PC-3 (cell line): Measurements from ENCODE around the gene MIPOL1. TPM values are rescaled to one million over a fixed set of nuclear protein-coding genes. Genes with fewer than 3 reads are reported as not detected.
"Not testable (repeated sequence)": the region's sequence is repeated elsewhere in the genome, so short reads cannot be mapped to it uniquely, and the experiment has no call there.

Experiments
- ATAC-seq: fragments of 200-7000 bp; cut with Tn5 transposase; 2 replicates; pipeline ENCODE4 v1.9.1; 2020; ENCODE audit warnings: mild to moderate bottlenecking, moderate library complexity
- BruUV-seq: library from RNA; stranded (reverse); fragments of 400-500 nt; replicated peaks from 2 replicates; lab custom pipeline; 2021; lab: Mats Ljungman, UMichigan
- CTCF ChIA-PET: fragments of 300-600 bp; sonication (Branson Sonifier 250); formaldehyde crosslinking; loops from one replicate; lab custom pipeline; 2022; ENCODE audit warnings: antibody characterized with exemption; lab: Charles Lee
- POLR2A ChIA-PET: fragments of 300-600 bp; sonication (Branson Sonifier 250); formaldehyde crosslinking; loops from one replicate; lab custom pipeline; 2022; ENCODE audit warnings: antibody characterized with exemption; ENCODE audit not compliant: unreplicated experiment; lab: Charles Lee
- DNase-seq: peaks from one replicate; pipeline ENCODE4 v3.0.0-alpha.2; 2015
- H2AFZ ChIP-seq: fragments of 300-600 bp; sonication (generic); 2 replicates; pipeline ENCODE4 v1.6.0; 2016; ENCODE audit warnings: antibody characterized with exemption, low read length
- H3F3A ChIP-seq: fragments of 300-600 bp; sonication (generic); one replicate; pipeline ENCODE4 v1.6.0; 2017; ENCODE audit warnings: antibody characterized with exemption, low read length, control low read depth, mild to moderate bottlenecking; ENCODE audit not compliant: unreplicated experiment
- H3K27ac ChIP-seq: fragments of 300-600 bp; sonication (generic); 2 replicates; pipeline ENCODE4 v1.5.1; 2016; ENCODE audit warnings: mild to moderate bottlenecking, low read length
- H3K27me3 ChIP-seq: fragments of 300-600 bp; sonication (generic); 2 replicates; pipeline ENCODE4 v1.6.1; 2016; ENCODE audit warnings: low read length, mixed read lengths
- H3K36me3 ChIP-seq: fragments of 300-600 bp; sonication (generic); 2 replicates; pipeline ENCODE4 v1.6.1; 2016; ENCODE audit warnings: low read depth, mixed run types, low read length, mixed read lengths
- H3K4me1 ChIP-seq: fragments of 300-600 bp; sonication (generic); 2 replicates; pipeline ENCODE4 v1.5.1; 2016; ENCODE audit warnings: low read length; ENCODE audit not compliant: insufficient read depth
- H3K4me2 ChIP-seq: fragments of 300-600 bp; sonication (generic); 2 replicates; pipeline ENCODE4 v1.6.0; 2016; ENCODE audit warnings: low read length
- H3K4me3 ChIP-seq: fragments of 300-600 bp; sonication (generic); 2 replicates; pipeline ENCODE4 v1.5.1; 2016; ENCODE audit warnings: mild to moderate bottlenecking, low read length, mixed read lengths
- H3K79me2 ChIP-seq: fragments of 300-600 bp; sonication (generic); 2 replicates; pipeline ENCODE4 v1.6.1; 2017; ENCODE audit warnings: low read length, mixed read lengths
- H3K9ac ChIP-seq: fragments of 300-600 bp; sonication (generic); 2 replicates; pipeline ENCODE4 v1.6.0; 2016; ENCODE audit warnings: mild to moderate bottlenecking, low read length
- H3K9me2 ChIP-seq: fragments of 300-600 bp; sonication (generic); replicated peaks from 2 replicates; pipeline ENCODE4 v1.6.1; 2016; ENCODE audit warnings: mixed run types, low read length, mixed read lengths
- H3K9me3 ChIP-seq: fragments of 300-600 bp; sonication (generic); 2 replicates; pipeline ENCODE4 v1.6.1; 2016; ENCODE audit warnings: low read length, mixed read lengths
- H4K20me1 ChIP-seq: fragments of 300-600 bp; sonication (generic); 2 replicates; pipeline ENCODE4 v1.6.1; 2016; ENCODE audit warnings: low read length, mixed read lengths
- CTCF ChIP-seq: fragments of 300-600 bp; sonication (generic); conservative IDR thresholded peaks from 2 replicates; pipeline ENCODE4 v1.5.1; 2017; ENCODE audit warnings: antibody characterized with exemption, low read depth, mild to moderate bottlenecking, low read length
- EZH2 ChIP-seq: fragments of 300-600 bp; sonication (generic); IDR thresholded peaks from one replicate; pipeline ENCODE4 v1.6.1; 2017; ENCODE audit warnings: antibody characterized with exemption, mild to moderate bottlenecking, low read length; ENCODE audit not compliant: unreplicated experiment
- EZH2phosphoT487 ChIP-seq: fragments of 300-600 bp; sonication (generic); IDR thresholded peaks from 2 replicates; pipeline ENCODE4 v1.6.1; 2018; ENCODE audit warnings: mild to moderate bottlenecking, antibody characterized with exemption, low read length, borderline replicate concordance
- intact Hi-C: fragments of 100-400 bp; cut with micrococcal nuclease; formaldehyde crosslinking; loops from 2 replicates; pipeline ENCODE4 v1.9.0; 2023
- total RNA-seq: library from RNA; depleted of rRNA; stranded (reverse); fragments of >200 nt; gene quantifications from 2 replicates; pipeline ENCODE4 v1.2.3, GENCODE V29; 2014

MIPOL1 gene
- total RNA-seq, 1 experiment from 2014 or later = 22.5 TPM

- no peak for ATAC-seq
- Histone ChIP-seq H3F3A (no peaks in the 10 kb centered on the region), H3K4me3 (no peak overlapping the region), H3K4me1 (peaks cover 24% of the 10 kb centered on the region), H3K9ac (no peak overlapping the region), H3K27ac (no peak overlapping the region), H3K4me2 (no peak overlapping the region), H2AFZ (no peak overlapping the region), H3K9me2 (no peaks in the 10 kb centered on the region), H3K9me3 (no peaks in the 10 kb centered on the region), H3K27me3 (no peaks in the 10 kb centered on the region), H3K79me2 (no peaks in the 10 kb centered on the region), H4K20me1 (no peaks in the 10 kb centered on the region), H3K36me3 (no peaks in the 10 kb centered on the region)
- BruUV-seq = no TSS peak
- no peak for TF ChIP-seq EZH2phosphoT487
- TF ChIP-seq CTCF = no peak
- TF ChIP-seq EZH2 = no peak
- intact Hi-C loops = loop anchor here (5.0 kb wide), 1 partner anchor 242 kb away; no protein-coding TSS in a partner anchor
- no peak for DNase-seq
- POLR2A ChIA-PET = no interaction called here
- CTCF ChIA-PET = no interaction called here
Measured at GRCh38 chr14:37325332-37325731, 127.6 kb downstream of the MIPOL1 start.

- BruUV-seq = no TSS peak
- no peak overlapping the region for H3K4me3 ChIP-seq
- DNase-seq (no peak), ATAC-seq (no peak)
- H3K9me2 ChIP-seq = no peaks in the 10 kb centered on the region
- no peaks in the 10 kb centered on the region for H3K27me3 ChIP-seq
- no peaks in the 10 kb centered on the region; the same call in 1 of the 2 replicates for H3K9me3 ChIP-seq
- H3K36me3 ChIP-seq = peaks cover 6% of the 10 kb centered on the region; the same call in 1 of the 2 replicates
- no peak overlapping the region for H3K27ac ChIP-seq
- ChIA-PET CTCF (no interaction called here), POLR2A (no interaction called here)
- no peak overlapping the region for H3K9ac ChIP-seq
- H3F3A ChIP-seq = no peaks in the 10 kb centered on the region
- H3K4me2 ChIP-seq = no peak overlapping the region
- H3K79me2 ChIP-seq = no peaks in the 10 kb centered on the region
- no peak for TF ChIP-seq CTCF
- no peak for TF ChIP-seq EZH2phosphoT487
- no peak for TF ChIP-seq EZH2
- H2AFZ ChIP-seq = no peak overlapping the region
- H4K20me1 ChIP-seq = no peaks in the 10 kb centered on the region
- intact Hi-C loops = loop anchor here (5.0 kb wide), 1 partner anchor 241 kb away; no protein-coding TSS in a partner anchor
- peaks cover 18% of the 10 kb centered on the region for H3K4me1 ChIP-seq
Measured at GRCh38 chr14:37326434-37326833, 128.7 kb downstream of the MIPOL1 start.

GRCh38 chr14:37327933-37328332 is 130.2 kb downstream of the MIPOL1 start:
- H3K27ac ChIP-seq, H2AFZ ChIP-seq, H3K9me3 ChIP-seq, ATAC-seq, H3K79me2 ChIP-seq, H3K4me3 ChIP-seq, H4K20me1 ChIP-seq, H3K9ac ChIP-seq, H3F3A ChIP-seq, H3K9me2 ChIP-seq, BruUV-seq, CTCF ChIA-PET, H3K4me2 ChIP-seq, H3K27me3 ChIP-seq, H3K36me3 ChIP-seq, DNase-seq: not testable (repeated sequence)
- intact Hi-C loops = loop anchor here (2.0 to 5.0 kb wide), 4 partner anchors 81 to 257 kb away; no protein-coding TSS in a partner anchor
- POLR2A ChIA-PET = interaction anchor here (0.6 kb wide), 1 partner anchor 316 kb away, joined by 8 read pairs; no protein-coding TSS in a partner anchor
- peaks cover 18% of the 10 kb centered on the region for H3K4me1 ChIP-seq
